ENCODE measurements around the gene RYR3.

RYR3 gene

DNA sequence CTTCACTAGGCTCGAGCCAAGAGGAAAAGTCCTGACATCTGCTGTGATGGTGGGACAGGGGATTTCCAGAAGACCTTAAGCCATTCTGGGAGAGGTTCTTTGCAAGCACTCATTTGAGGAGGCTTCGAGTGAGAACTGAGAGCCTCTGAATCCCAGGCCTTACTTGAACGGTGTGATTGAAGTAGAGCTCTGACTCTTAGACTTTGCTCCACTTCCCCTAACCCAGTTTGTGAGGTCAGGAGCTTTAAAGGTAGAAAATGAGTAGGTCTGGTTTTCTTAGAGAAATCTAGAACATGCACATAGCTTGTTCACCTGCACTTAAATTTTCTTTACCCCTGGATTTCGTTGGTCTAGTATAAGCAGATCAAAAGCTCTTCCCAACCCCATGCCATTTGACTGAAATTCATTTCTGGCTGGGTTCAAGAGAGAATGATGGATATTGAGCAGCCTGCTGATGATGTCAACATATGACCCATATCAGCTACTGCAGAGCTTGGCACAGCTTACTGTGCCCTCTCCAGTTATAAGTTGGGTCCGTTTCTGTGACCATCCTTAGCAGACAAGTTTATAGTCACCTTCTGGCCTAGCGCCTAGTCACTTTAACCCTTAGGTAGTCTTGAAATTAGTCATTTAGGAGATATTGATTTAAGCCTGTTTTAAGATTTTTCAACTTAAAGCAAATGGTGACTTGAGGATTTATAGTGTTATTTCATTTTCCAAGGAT is 428.3 kb downstream of the RYR3 start:
- H2BK5ac ChIP-seq (ENCODE audit: low read length), result no peak overlapping the region
- H3K9ac ChIP-seq (ENCODE audit: low read depth, low read length, poor library complexity), result no peak overlapping the region
- H3K4me2 ChIP-seq (ENCODE audit: insufficient read depth, low read length, poor library complexity, severe bottlenecking), result no peak overlapping the region
- H4K91ac ChIP-seq (ENCODE audit: low read depth, low read length, poor library complexity), result no peak overlapping the region
- no peak overlapping the region for H2BK120ac ChIP-seq (ENCODE audit: low read depth, low read length)
- H3K79me1 ChIP-seq (ENCODE audit: low read depth, low read length), result no peaks in the 10 kb centered on the region
- no peak overlapping the region for H3K27ac ChIP-seq (replicated peaks; ENCODE audit: low read length)
- H3K14ac ChIP-seq (ENCODE audit: low read length), result no peak overlapping the region
- peaks cover 0 to 9% (median 0%) of the 10 kb centered on the region in 3 experiments for H3K27me3 ChIP-seq (ENCODE audit: control insufficient read depth in 3 of 3, insufficient read depth in 3 of 3, low read depth in 1 of 3, low read length in 3 of 3)
- H2BK15ac ChIP-seq (ENCODE audit: low read length), result no peak overlapping the region
- no peak overlapping the region for H3K23ac ChIP-seq (ENCODE audit: low read depth, low read length, poor library complexity)
- H4K8ac ChIP-seq (ENCODE audit: low read depth, low read length), result no peak overlapping the region
- no peak overlapping the region for H2AFZ ChIP-seq (ENCODE audit: low read length)
- no peaks in the 10 kb centered on the region for H3K9me3 ChIP-seq (replicated peaks in 1 of 2; ENCODE audit: control insufficient read depth in 2 of 2, insufficient read depth in 1 of 2, low read depth in 1 of 2, low read length in 2 of 2)
- no peak overlapping the region for H3K4me3 ChIP-seq (ENCODE audit: low read length in 2 of 2)
- no peak overlapping the region for H3K4ac ChIP-seq (ENCODE audit: low read length)
- WGBS, 2 donors (ENCODE audit: extremely low coverage in 2 of 2, insufficient read length in 2 of 2, insufficient replicate concordance in 1 of 2), result no CpG with 5 or more reads among the region's 6 CpGs
- no peak overlapping the region for H2BK12ac ChIP-seq (ENCODE audit: low read length)
- H3K18ac ChIP-seq (ENCODE audit: low read length), result no peak overlapping the region
- H3K36me3 ChIP-seq (replicated peaks in 1 of 2; ENCODE audit: control insufficient read depth in 2 of 2, insufficient read depth in 2 of 2, low read length in 2 of 2), result peaks cover 0 to 2% of the 10 kb centered on the region in 2 donors
- H2AK5ac ChIP-seq (ENCODE audit: low read depth, low read length), result no peak overlapping the region
- H3K4me1 ChIP-seq (ENCODE audit: control insufficient read depth in 2 of 2, insufficient read depth in 1 of 2, low read depth in 1 of 2, low read length in 2 of 2), result no peaks in the 10 kb centered on the region
- DNase-seq (ENCODE audit: low spot score), result no peak

DNA sequence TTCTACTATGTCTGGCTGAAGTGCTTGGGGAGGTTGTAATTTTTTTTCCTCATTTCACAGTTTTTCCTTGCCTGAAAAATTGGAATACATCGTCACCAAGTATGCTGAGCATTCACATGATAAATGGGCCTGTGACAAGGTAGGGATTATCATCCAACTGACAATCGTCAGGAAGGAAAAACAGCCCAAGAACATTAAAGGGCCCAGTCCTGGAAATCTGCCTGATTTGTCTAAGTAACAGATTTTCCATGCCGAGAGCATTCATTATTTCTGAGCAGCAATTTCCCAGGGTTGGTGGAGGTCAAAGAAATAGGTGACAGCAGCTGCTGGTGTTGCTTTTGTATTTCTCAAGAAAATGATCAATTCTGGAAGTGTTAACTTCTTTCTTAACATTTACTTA is 431.5 kb downstream of the RYR3 start:
- H3K23ac ChIP-seq (ENCODE audit: low read depth, low read length, poor library complexity), result no peak overlapping the region
- H2BK15ac ChIP-seq (ENCODE audit: low read length), result no peak overlapping the region
- H3K9me3 ChIP-seq (replicated peaks in 1 of 2; ENCODE audit: control insufficient read depth in 2 of 2, insufficient read depth in 1 of 2, low read depth in 1 of 2, low read length in 2 of 2), result no peaks in the 10 kb centered on the region
- no peak overlapping the region for H3K18ac ChIP-seq (ENCODE audit: low read length)
- H3K27ac ChIP-seq (replicated peaks; ENCODE audit: low read length), result no peak overlapping the region
- no peak overlapping the region for H2BK12ac ChIP-seq (ENCODE audit: low read length)
- H2AK5ac ChIP-seq (ENCODE audit: low read depth, low read length), result no peak overlapping the region
- no peak overlapping the region for H4K8ac ChIP-seq (ENCODE audit: low read depth, low read length)
- WGBS, 2 donors (ENCODE audit: extremely low coverage in 2 of 2, insufficient read length in 2 of 2, insufficient replicate concordance in 1 of 2), result no CpG with 5 or more reads among the region's 3 CpGs
- H3K4me2 ChIP-seq (ENCODE audit: insufficient read depth, low read length, poor library complexity, severe bottlenecking), result no peak overlapping the region
- no peaks in the 10 kb centered on the region for H3K4me1 ChIP-seq (ENCODE audit: control insufficient read depth in 2 of 2, insufficient read depth in 1 of 2, low read depth in 1 of 2, low read length in 2 of 2)
- no peak overlapping the region for H4K91ac ChIP-seq (ENCODE audit: low read depth, low read length, poor library complexity)
- DNase-seq (ENCODE audit: low spot score), result no peak
- H3K79me1 ChIP-seq (ENCODE audit: low read depth, low read length), result no peaks in the 10 kb centered on the region
- H3K4me3 ChIP-seq (ENCODE audit: low read length in 2 of 2), result no peak overlapping the region
- H2AFZ ChIP-seq (ENCODE audit: low read length), result no peak overlapping the region
- no peak overlapping the region for H3K9ac ChIP-seq (ENCODE audit: low read depth, low read length, poor library complexity)
- H3K14ac ChIP-seq (ENCODE audit: low read length), result no peak overlapping the region
- no peak overlapping the region for H2BK120ac ChIP-seq (ENCODE audit: low read depth, low read length)
- H3K27me3 ChIP-seq (ENCODE audit: control insufficient read depth in 3 of 3, insufficient read depth in 3 of 3, low read depth in 1 of 3, low read length in 3 of 3), result peaks cover 0 to 9% (median 0%) of the 10 kb centered on the region in 3 experiments
- no peak overlapping the region for H2BK5ac ChIP-seq (ENCODE audit: low read length)
- H3K36me3 ChIP-seq (replicated peaks in 1 of 2; ENCODE audit: control insufficient read depth in 2 of 2, insufficient read depth in 2 of 2, low read length in 2 of 2), result peaks cover 0 to 2% of the 10 kb centered on the region in 2 donors
- H3K4ac ChIP-seq (ENCODE audit: low read length), result no peak overlapping the region

DNA sequence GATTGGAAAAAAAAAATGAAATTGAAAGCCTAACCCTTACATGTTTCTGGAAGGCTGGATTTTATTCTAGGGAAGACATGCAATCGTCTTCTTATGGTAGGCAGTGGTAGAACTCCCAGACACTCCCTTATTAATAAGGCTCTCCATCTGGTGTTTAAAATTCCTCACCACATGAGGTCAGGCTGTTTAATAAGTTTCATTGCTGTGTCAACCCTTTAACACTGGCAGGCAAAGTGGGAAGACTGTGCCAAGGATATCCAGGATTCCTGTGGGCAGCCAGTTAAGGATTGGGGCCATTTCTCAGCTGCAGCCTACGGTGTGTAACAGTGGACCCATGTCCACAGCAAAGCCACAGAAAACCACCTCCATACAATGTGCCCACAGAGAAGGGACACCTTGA is 432.0 kb downstream of the RYR3 start:
- Histone ChIP-seq H4K8ac (ENCODE audit: low read depth, low read length) (no peak overlapping the region), H2BK12ac (ENCODE audit: low read length) (no peak overlapping the region), H3K79me1 (ENCODE audit: low read depth, low read length) (no peaks in the 10 kb centered on the region), H3K23ac (ENCODE audit: low read depth, low read length, poor library complexity) (no peak overlapping the region), H3K9ac (ENCODE audit: low read depth, low read length, poor library complexity) (no peak overlapping the region), H3K9me3 (replicated peaks in 1 of 2; ENCODE audit: control insufficient read depth in 2 of 2, insufficient read depth in 1 of 2, low read depth in 1 of 2, low read length in 2 of 2) (no peaks in the 10 kb centered on the region), H3K27me3 (ENCODE audit: control insufficient read depth in 3 of 3, insufficient read depth in 3 of 3, low read depth in 1 of 3, low read length in 3 of 3) (peaks cover 0 to 9% (median 0%) of the 10 kb centered on the region in 3 experiments), H2AK5ac (ENCODE audit: low read depth, low read length) (no peak overlapping the region), H3K4me1 (ENCODE audit: control insufficient read depth in 2 of 2, insufficient read depth in 1 of 2, low read depth in 1 of 2, low read length in 2 of 2) (no peaks in the 10 kb centered on the region), H3K14ac (ENCODE audit: low read length) (no peak overlapping the region), H3K4ac (ENCODE audit: low read length) (no peak overlapping the region), H2BK5ac (ENCODE audit: low read length) (no peak overlapping the region), H2BK15ac (ENCODE audit: low read length) (no peak overlapping the region), H4K91ac (ENCODE audit: low read depth, low read length, poor library complexity) (no peak overlapping the region), H3K18ac (ENCODE audit: low read length) (no peak overlapping the region), H3K27ac (replicated peaks; ENCODE audit: low read length) (no peak overlapping the region), H3K36me3 (replicated peaks in 1 of 2; ENCODE audit: control insufficient read depth in 2 of 2, insufficient read depth in 2 of 2, low read length in 2 of 2) (peaks cover 0 to 2% of the 10 kb centered on the region in 2 donors), H2BK120ac (ENCODE audit: low read depth, low read length) (no peak overlapping the region), H3K4me2 (ENCODE audit: insufficient read depth, low read length, poor library complexity, severe bottlenecking) (no peak overlapping the region), H3K4me3 (ENCODE audit: low read length in 2 of 2) (no peak overlapping the region), H2AFZ (ENCODE audit: low read length) (no peak overlapping the region)
- no peak for DNase-seq (ENCODE audit: low spot score)
- WGBS, 2 donors (ENCODE audit: extremely low coverage in 2 of 2, insufficient read length in 2 of 2, insufficient replicate concordance in 1 of 2), result no CpG with 5 or more reads among the region's 2 CpGs

- Histone ChIP-seq H4K8ac (ENCODE audit: low read depth, low read length) (no peak overlapping the region), H3K4me2 (ENCODE audit: insufficient read depth, low read length, poor library complexity, severe bottlenecking) (no peak overlapping the region), H3K27me3 (ENCODE audit: control insufficient read depth in 3 of 3, insufficient read depth in 3 of 3, low read depth in 1 of 3, low read length in 3 of 3) (no peaks in the 10 kb centered on the region), H3K14ac (ENCODE audit: low read length) (no peak overlapping the region), H3K4ac (ENCODE audit: low read length) (no peak overlapping the region), H2BK15ac (ENCODE audit: low read length) (no peak overlapping the region), H2AFZ (ENCODE audit: low read length) (no peak overlapping the region), H2BK120ac (ENCODE audit: low read depth, low read length) (no peak overlapping the region), H3K27ac (replicated peaks; ENCODE audit: low read length) (no peak overlapping the region), H3K4me3 (ENCODE audit: low read length in 2 of 2) (no peak overlapping the region), H3K4me1 (ENCODE audit: control insufficient read depth in 2 of 2, insufficient read depth in 1 of 2, low read depth in 1 of 2, low read length in 2 of 2) (no peaks in the 10 kb centered on the region), H3K9ac (ENCODE audit: low read depth, low read length, poor library complexity) (no peak overlapping the region), H2BK12ac (ENCODE audit: low read length) (no peak overlapping the region), H3K36me3 (replicated peaks in 1 of 2; ENCODE audit: control insufficient read depth in 2 of 2, insufficient read depth in 2 of 2, low read length in 2 of 2) (no peaks in the 10 kb centered on the region), H2BK5ac (ENCODE audit: low read length) (no peak overlapping the region), H4K91ac (ENCODE audit: low read depth, low read length, poor library complexity) (no peak overlapping the region), H3K23ac (ENCODE audit: low read depth, low read length, poor library complexity) (no peak overlapping the region), H3K18ac (ENCODE audit: low read length) (no peak overlapping the region), H2AK5ac (ENCODE audit: low read depth, low read length) (no peak overlapping the region), H3K79me1 (ENCODE audit: low read depth, low read length) (no peaks in the 10 kb centered on the region), H3K9me3 (replicated peaks in 1 of 2; ENCODE audit: control insufficient read depth in 2 of 2, insufficient read depth in 1 of 2, low read depth in 1 of 2, low read length in 2 of 2) (no peaks in the 10 kb centered on the region)
- no CpG with 5 or more reads among the region's 5 CpGs for WGBS, 2 donors (ENCODE audit: extremely low coverage in 2 of 2, insufficient read length in 2 of 2, insufficient replicate concordance in 1 of 2)
- DNase-seq (ENCODE audit: low spot score), result no peak
Observed at GRCh38 chr15:33746203-33746602, 435.4 kb downstream of the RYR3 start.

Measured in neuronal stem cell (in vitro differentiated cells).